Fibroblast of peridontal ligament (primary cell): Measurements from ENCODE around the gene ALDH4A1.
A peak's percentile ranks its signal among the peaks of the same experiment; 100 is the strongest.

Experiments
- DNase-seq: peaks from one replicate; pipeline ENCODE4 v3.0.0-alpha.2; 2010; ENCODE audit errors: extremely low read depth

ALDH4A1 gene

DNA sequence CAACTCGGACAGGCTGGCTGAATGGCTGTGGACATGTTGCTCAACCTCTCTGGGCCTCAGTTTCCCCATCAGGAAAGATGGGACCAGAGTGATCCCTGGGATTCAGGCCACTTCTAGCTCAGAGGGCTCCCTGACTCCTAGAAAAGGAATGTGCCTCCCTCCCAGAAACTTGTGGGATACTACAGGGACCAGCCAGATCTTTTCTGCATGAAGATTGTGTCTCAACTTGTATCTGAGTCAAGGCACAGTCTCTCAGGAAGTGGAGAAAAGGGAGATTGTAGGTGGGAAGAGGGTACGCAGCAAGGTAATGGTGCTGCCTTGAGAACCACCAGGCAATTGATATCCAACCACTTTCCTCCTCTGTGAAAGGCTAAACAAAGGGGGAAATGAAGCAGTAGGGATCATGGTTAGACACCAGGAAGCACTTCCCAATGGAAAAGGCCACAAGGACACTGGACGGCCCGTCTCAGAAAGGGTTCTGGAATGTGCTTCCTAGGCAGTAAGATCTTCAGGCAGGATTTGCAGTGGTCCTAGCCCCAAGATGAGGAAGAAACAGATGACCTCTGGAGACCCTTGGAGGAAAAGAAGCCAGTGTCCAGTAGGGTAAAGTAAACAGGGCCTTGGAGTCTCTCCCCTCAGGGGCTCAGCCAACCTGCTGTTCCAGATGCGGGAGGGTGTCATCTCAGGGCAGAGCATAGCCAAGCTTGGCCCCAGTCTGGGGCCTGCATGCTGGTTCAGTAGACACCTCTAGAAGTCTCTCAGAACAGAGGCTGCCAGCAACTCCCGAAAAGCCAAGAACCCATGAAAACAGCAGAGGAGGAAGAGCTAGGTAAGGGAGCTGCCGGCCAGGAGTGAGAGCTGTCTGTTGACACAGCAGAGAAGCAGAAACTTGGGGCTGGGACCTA, 37.3 kb upstream of the ALDH4A1 start:
- peak; percentile 61 for DNase-seq

DNA sequence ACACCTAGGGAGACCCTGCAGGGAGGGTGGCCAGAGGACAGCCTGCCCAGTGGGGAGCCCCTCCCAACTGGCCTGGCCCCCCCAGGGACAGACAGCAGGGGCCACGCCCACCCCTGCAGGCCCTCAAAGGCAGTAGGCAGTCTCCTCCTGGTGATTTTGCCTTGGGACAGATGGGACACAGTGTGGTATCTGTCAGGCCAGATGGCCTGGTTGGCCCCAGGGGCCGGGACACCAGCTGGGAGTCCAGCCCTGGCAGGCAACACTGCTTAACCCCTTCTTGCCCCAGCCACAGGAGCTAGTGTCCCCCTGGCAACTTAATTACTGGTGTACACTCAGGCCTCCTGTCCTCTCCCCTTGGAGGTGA, 36.3 kb upstream of the ALDH4A1 start:
- DNase-seq = no peak

DNA sequence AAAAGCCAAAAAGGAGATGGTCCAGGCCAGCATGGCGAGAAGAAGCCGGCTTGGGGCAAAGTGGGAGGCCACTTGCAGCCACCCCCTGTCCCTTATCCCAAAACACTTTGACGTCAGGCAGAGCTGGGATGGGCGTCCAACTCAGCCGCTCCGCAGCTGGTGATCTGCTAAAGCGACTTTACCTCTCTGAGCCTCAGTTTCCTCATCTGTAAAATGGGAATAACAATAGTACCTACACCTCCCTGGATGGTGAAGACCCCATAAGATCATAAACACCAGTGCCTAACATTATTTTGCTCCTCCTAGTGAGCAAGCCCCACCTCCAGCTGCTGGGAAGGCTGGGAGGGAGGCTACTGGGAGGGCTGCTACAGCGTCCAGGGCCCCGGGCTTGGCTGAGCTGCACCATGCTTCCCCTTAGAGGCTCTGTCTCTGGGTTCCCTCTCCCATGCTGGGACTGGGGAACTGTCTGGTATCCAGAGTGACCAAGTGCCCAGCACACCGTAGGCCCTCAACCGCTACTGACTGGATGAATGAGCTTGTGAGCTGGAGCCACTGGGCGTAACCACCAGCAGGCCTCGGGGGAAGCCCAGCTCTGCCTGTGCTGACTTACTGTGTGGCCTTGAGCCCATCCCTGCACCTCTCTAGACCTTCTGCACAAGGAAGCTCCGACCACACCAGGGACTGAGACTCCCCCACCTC, 35.8 kb upstream of the ALDH4A1 start:
- no peak for DNase-seq

DNA sequence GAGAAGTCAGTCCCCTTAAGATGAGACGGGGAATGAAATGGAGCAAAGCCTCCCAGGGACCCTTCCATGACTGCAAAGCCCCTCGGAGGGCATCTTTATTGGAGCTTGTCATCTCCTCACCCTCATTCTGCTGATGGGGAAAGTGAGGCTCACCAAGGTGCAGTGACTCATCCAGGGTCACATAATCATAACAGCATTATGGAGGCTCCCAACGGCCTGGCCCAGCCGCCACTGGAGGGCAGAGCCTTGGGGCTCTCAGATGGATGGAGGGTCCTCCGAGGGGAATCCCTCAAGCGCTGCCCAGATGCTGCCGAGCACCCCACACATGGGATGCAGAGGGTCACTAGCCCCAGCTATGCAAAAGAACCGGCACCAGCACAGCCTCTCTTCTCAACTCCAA, 35.2 kb upstream of the ALDH4A1 start:
- no peak for DNase-seq

DNA sequence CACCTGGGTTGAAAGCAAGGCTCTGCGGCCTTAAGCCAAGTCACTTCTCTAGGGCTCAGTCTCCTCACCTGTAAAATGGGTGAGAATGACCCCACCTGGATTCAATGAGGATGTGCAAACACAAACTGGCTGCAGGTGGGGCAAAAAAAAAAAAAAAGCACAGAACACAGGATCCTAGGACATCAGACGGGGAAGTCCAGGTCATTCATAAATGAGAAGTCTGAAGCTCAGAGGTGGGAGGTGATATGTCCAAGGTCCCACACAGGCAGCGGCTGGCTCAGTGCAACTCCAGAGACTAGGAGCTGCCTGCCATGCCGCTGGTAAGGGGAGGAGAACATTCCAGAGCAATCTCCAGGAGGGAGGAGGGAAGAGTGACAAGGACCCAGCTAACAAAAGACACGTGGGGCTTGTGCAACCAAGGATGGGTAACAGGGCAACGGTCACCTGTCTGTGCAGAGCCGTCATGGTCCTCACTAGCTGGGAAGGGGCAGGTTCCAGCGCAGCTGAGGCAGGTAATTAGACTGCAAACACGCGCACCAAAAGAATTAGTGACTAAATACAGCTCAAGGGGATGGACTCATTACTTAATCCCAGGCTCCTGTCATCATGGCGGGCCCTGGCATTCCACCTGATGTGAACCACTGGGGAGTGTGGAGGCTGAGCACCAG, 34.6 kb upstream of the ALDH4A1 start:
- no peak for DNase-seq

DNA sequence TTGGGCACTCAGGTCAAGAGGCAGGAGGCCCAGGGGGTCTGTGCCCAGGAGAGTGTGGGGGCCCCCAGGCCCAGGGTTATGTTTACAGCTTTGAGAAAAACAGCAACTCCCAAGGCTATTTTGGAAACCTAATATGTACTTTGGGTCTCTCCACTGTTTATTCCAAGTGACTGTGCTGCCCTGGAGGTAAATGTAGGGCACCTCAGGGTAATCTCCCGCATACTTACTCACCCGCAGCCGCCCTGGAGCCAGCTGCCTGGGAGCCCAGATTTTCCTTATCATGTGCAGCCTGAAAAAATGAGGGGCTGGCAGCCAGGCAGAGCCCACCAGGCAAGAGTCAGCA, 34.1 kb upstream of the ALDH4A1 start:
- DNase-seq = no peak

DNA sequence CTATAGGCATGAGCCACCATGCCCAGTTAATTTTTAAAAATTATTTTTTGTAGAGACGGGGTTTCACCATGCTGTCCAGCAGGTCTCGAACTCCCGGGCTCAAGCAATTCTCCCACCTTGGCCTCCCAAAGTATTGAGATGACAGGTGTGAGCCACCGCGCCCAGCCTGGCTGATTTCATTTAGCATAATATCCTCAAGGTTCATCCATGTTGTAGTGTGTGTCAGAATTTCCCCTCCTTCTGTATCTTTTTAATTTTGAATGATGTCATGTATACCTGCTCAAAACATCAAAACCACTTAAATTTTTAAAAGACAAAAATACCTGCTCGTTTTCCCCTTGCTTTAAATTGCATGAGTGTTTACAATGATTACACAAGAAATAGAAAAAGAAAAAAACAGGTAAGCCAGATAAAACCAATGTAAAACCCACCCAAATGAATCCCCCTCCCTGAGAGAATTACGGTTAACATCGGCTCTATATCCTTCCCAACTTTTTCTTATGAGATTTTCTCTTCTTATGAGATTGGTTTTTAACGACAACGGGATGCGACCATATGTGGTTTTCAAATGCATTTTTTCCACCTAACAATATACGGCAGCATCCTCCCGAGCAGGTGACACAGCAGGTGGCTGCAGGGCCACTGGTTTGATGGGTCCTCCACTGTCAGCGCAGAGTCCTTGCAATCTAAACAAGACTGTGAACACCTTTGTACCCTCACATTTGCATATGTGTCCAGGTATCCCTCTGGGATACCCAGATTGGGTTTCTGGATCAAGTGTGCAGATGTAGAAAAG, 32.0 kb upstream of the ALDH4A1 start:
- DNase-seq = no peak

DNA sequence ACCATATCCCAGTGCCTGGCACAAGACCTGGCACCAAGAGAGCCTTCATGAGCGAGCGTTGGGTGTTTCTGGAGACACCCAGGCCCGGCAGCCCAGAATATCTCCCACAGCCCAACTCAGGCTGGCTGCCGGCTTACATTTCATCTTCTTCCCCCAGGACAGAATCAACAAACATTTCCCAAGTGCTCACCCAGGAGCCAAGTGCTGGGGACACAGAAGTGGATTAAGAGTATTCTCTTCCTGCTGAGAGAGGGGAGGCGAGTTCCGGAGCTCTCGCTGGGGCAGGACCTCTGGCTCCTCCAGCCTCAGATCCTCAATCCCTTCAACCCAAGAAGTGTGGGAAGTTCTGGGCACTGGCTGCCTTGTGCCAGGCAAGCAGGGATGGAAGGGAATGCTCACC, 30.5 kb upstream of the ALDH4A1 start:
- DNase-seq = no peak

DNA sequence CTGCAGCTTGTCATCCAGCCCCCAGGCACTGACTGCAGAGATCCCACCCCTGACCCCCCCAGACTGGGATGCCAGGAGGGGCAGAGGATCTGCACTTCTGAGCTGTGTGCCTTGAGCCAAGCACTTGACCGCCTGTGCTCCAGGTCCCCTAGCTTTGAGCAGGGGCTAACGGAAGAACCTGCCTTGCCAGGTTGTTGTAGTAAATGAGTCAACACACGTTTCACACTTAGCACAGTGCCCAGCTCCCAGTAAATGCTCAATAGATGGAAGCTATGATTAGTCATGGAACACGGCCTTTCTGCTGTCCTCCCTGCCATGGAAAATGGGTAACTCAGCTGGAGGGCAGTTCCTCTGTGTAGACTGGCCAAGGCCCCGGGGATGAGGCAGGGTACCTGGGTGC, 30.0 kb upstream of the ALDH4A1 start:
- no peak for DNase-seq

DNA sequence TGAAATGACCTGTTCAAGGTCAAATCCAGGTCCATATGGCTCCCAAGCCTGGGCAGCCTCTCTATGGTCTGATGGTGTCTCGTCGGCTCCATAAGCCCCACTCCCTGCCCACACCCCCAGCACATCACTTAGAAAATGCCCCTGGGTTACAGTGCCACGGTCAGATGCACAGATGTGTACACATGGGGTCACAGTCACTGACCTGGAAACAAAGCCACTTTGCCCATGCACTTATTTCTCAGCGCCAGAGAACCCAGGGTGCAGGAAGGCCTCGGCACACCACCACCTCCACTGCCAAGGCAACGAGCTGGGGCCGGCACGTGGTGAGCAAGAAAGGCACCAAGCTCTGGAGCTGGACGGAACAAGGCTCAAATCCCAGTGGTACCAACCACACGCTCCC, 29.4 kb upstream of the ALDH4A1 start:
- DNase-seq = no peak

DNA sequence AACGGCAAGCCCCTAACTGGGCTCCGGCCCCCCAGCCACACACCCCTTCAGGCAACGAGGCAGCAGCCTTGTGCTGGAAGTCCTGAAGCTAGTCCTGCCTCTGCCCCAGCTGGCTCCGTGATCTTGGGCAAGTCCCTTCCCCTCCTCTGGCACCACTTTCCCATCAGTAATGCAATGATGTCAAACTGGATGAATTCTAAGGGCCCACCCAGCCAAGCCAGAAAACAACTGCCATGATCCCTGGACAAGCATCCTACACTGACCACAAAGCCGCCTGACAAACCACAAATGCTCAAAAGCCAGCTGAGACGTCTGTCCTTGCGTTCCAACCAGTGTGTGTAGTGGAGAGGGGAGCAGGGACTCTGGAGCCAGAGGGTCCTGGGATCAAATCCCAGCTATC, 27.3 kb upstream of the ALDH4A1 start:
- DNase-seq = peak; percentile 79

DNA sequence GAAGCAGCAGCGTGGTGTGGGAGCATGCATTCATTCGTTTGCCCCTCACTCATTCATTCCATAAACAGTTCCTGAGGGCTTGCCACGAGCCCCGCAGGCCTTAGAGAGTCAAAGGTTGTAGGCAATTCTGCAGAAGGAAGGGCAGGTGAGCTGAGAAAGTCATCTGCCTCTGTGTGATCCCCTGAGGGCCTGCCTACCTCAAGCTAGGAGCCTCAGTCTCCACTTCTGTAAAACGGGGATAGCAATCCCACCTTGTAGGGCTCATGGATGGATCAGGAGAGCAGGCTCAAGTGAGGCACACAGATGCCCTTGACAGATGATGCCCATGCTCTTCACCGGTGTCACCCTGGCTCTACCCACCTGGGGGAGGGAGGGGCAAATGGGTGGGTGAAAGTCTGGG, 26.6 kb upstream of the ALDH4A1 start:
- DNase-seq = no peak

DNA sequence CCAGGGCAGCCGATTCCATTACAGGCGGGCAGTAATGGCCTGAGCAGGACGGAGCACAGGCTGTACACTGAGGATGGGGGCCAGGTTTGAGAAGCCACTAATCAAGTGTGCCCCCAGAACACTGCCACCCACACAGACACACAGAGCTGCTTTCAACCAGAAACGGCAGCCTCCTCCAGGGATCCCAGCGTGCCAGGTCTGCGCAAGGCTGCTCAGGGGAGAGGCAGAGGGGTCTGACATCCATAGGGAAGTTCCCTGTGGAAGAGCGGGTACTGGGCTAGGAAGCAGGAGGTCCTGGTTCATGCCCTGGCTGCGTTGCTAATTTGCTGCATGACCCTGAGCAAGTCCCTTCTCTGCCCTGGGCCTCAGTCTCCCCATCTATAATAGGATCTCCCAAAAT, 26.1 kb upstream of the ALDH4A1 start:
- DNase-seq = no peak

DNA sequence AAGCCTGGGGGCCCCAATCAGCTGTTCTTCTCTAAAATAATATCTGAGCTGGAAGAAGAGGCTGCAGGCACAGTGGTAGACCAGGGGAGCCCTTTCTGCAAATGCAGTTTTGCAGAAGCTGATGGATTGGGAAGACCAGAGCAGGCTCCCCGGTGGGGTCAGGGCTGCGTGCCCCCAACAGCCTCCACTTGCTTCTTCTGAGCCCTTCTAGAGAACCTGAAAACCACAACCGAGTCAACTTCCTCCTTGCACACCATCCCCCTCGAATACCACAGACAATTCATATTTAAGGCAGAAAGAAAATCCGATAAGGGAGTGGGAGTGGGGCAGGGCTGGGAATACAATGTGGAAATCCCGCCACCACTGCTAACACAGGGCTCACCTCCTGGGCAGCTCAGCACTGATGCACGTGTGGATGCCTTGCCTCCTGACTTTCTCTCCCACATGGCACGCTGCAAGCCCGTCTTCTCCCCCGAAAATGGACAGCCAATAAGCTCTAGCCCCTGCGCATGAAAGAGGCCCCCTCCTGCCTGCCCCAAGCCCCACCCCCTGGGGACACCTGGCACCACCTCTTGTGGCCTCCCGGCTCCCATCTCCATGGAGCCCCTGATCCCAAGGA, 25.4 kb upstream of the ALDH4A1 start:
- DNase-seq = no peak

DNA sequence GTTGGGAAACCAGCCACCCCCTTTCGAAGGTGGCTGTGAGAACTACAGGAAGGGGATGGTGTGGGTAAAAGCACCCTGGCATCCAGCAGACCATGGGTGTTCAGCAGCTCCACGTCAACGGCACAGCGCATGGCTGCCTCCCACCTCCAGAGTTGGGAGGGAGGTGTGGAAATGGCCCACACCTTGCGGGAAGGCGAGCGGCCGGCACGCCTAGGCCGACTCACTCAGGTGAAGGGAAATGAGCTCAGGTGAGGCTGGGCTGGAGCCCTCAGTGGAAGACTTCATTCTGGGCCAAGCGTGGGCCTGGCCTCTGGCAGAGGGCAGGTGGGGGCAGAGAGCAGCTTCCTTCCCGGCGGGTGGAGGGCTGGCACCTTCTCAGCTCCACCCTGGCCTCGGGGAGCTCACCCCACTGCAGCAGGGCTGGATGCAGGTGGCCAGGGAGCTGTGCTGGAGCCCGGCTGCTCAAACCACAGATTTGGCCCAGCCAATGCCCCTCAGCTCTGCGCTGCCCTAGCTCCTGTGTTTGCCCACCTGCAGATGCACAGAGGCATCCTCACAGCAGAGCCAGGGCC, 24.8 kb upstream of the ALDH4A1 start:
- DNase-seq = no peak

DNA sequence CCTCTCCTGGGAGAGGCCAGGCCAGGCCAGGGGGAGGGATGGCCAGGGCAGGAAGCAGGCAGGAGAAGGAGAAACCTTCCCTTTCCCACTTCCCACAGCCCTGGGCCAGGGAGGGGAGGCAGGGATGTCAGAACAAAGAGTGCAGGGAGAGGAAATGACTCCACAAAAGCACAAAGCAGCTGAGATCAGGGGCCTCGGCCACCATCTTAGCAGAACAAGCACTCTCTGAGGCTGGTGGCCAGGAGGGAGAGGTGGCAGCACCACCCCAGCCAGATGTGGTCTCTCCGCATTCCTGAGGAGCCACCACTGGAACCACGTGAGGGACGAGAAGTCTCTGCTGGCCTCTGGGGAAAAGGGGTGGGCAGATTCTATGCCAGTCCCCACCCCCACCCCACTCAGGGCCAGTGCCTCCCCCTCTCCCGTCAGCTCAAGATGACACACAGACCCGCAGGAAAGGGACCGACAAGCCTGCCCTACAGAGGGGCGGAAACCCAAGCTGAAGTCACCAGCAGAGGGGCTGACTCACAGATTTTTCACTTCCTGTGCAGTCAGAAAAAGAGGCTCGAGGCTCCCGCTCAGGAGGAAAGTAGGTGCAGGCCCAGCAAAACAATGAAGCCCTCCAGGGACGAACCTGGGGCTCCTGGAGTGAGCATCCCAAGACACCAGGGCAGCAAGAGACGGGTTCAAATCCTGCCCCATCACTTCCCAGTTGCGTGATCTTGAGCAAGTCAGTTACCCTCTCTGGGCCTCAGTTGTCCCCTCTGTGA, 24.1 kb upstream of the ALDH4A1 start:
- DNase-seq = peak; percentile 78

DNA sequence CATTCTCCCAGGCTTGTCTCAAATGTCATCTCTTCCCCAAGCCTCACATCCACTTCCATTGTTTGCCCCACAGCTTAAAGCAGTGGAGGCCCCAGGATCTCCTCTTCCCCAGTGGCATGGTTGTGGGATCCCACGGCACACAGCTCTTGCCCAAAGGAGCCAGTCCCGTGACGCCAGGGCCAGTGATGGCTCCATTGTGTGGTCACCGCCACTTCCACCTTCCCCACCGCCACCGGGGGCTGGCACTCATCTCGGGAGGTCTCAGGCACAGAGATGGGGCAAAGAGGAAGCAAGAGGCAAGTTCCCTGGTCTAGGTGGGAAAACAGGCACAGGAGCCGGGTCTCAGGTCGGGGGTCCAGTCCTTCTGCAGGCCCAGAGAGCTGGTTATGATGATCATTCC, 22.9 kb upstream of the ALDH4A1 start:
- DNase-seq = no peak

DNA sequence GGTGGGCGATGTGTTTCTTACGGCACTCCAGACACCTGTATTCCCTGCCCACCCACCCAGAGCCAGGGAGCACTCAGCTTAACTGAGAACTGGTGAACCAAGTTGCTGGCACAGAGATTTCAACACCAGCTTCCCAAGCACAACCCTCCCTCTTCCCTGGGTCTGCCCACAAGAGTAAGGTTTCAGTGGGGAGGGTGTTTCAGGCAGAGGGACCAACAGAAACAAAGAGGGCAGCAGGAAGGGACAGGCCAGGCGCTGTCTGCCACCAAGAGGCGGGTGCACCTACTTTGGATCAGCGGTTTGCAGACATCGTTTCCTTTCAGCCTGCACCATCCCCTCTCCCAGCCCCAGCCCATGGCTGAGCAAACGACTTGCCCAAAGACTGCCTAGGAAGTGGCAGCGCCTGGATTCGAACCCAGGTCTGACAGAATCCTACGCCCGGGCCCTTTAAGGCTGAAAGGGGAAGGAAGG, 21.9 kb upstream of the ALDH4A1 start:
- peak; percentile 47 for DNase-seq

DNA sequence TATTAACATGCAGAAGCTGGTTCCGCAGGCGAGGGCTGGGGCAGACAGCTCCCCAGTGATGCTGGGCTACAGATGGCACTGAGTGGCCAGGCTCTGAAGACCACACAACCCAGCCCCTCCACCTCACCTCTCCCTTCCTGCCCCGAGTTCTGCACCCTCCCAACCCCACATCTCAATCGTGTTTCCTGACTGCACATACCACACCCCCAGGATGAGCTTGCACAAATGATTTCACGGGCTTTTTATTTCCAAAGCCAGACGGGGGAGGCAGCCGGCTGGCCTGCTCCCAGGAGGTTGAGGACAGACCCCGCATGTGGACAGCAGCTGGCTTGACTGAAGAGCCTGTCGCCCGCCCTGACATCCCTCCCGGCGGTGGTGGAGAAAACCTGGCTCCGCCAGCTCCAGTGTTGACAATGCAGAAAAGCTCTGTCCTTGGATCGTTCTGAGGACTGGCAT, 21.4 kb upstream of the ALDH4A1 start:
- no peak for DNase-seq
